GM12872 (cell line): Measurements from ENCODE around the gene APH1B.

Experiments
- TF ChIP-seq, protein P1 (sequence below): IDR thresholded peaks from 3 replicates; pipeline ENCODE4 v1.5.1; 2011; ENCODE audit warnings: low read depth, mild to moderate bottlenecking, low read length, moderate library complexity; ENCODE audit not compliant: insufficient read depth

Gene APH1B

DNA sequence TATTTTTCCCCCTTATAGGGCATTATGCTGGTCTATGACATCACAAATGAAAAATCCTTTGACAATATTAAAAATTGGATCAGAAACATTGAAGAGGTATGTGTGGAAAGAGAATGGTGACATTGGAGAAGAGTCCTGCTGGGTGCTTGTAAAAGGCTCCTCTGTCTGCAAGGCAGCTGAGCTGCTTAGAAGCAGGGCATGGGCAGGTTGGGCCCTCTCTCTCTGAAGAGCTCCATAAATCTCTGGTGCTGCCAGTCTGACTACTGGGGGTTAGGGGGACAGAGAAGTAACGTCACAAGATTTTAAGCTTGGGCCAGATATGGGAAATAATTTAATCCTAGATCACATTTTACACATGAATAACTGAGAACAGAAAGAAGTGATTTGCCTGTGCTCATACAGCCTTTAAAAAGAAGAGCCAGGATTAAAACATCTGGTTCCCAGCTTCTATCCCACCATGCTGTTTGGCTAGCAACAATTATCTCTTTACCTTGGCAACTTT is 21.9 kb upstream of the APH1B start:
- TF ChIP-seq, protein P1, sequence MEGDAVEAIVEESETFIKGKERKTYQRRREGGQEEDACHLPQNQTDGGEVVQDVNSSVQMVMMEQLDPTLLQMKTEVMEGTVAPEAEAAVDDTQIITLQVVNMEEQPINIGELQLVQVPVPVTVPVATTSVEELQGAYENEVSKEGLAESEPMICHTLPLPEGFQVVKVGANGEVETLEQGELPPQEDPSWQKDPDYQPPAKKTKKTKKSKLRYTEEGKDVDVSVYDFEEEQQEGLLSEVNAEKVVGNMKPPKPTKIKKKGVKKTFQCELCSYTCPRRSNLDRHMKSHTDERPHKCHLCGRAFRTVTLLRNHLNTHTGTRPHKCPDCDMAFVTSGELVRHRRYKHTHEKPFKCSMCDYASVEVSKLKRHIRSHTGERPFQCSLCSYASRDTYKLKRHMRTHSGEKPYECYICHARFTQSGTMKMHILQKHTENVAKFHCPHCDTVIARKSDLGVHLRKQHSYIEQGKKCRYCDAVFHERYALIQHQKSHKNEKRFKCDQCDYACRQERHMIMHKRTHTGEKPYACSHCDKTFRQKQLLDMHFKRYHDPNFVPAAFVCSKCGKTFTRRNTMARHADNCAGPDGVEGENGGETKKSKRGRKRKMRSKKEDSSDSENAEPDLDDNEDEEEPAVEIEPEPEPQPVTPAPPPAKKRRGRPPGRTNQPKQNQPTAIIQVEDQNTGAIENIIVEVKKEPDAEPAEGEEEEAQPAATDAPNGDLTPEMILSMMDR: no peak

DNA sequence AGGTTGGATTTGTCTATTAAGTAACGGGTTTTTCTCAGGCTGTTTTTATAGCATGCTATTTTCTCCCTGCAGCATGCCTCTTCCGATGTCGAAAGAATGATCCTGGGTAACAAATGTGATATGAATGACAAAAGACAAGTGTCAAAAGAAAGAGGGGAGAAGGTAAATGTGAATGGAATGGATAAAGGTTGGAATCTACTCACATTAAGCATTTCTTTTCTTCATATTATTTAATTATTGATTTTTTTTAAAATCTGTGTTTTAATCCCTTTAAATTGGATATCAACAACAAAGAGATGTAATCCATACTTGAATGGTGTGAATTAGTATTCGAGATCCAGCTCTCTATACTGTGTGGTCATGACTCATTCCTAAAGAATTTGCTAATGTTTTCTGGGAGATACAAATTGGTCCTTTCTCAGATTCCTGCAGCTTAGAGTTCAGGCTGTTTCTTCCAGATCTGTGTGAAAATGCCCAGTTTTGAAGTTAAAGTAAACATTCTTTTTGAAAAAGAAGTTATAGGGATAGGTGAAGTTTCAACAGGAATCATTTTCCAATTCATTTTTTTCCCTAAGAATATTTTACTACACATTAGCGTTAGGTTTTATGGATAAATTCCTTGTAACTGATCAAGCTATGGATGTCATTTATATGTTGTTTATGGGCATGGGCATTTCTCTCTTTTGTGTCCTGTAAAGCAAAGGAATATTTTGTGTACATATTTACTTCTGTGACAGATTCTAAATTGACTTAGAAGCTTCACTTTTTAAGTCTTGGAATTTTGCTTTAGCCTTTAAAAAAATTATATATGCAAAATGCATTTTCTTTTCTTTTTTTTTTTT is 20.8 kb upstream of the APH1B start:
- TF ChIP-seq, protein P1: no peak

DNA sequence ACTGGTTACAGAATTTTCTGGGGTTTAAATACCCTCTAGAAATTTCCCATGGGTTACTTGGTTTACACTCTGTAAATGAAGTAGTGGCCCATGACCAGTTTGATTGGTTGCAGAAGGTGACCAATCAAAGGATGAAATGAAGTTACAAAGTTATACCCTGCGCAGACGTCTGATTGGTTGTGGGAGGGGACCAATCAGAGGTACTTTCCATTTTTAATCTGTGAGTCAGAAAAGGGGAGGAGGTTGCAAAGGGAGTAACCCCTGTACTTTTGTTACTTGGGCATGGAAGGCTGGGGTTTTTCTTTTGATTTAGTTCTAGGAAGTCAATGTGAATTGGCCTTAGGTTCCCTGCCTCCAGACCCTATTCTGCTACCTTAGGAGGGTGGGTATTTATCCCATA is 18.7 kb upstream of the APH1B start:
- TF ChIP-seq, protein P1: no peak

DNA sequence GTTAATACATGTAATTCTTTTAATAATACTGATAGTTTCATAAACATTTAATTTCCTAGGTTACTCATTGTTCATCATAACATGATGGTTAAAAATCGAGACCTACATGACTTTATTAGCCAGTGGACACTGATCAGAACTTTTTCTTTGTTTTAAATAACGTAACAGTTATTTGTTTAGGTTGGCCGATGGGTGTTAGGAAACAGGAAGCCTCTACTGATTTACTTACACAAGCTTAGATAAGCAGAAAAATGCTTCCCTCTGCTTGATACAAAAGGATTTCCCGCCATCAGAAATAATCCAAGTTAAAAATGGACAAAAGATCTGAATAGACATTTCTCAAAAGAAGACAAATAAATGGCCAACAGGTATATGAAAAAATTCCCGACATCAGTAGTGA is 16.6 kb upstream of the APH1B start:
- TF ChIP-seq, protein P1: no peak

DNA sequence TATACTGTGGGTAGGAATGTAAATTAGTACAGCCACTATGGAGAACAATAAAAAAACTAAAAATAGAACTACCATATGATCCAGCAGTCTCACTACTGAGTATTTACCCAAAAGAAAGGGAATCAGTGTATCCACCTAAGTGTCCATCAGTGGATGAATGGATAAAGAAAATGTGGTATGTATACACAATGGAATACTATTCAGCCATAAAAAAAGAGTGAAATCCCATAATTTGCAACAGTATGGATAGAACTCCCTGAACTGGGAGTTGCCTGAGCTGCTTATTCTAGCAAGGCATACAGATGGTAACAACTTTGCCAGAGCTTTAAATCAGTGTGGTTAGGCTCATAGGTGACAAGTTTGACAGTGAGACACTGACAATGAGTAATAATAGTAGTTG is 16.1 kb upstream of the APH1B start:
- TF ChIP-seq, protein P1: no peak

DNA sequence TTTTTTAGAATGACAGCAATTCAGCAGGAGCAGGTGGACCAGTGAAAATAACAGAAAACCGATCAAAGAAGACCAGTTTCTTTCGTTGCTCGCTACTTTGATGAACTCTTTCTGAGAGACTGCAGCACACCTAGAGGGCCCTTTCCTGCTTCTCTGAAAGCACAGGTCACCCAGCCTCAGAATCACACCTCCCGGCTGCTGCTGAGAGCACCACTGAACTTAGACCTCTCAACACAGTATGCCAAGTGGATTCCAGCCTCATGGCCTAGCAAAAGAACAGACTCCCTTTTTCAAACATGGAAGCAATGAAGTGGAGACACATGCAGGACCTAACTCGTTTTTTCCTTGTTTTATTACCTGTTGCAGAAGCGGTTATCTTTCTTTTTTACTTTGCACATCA is 13.9 kb upstream of the APH1B start:
- TF ChIP-seq, protein P1: no peak

DNA sequence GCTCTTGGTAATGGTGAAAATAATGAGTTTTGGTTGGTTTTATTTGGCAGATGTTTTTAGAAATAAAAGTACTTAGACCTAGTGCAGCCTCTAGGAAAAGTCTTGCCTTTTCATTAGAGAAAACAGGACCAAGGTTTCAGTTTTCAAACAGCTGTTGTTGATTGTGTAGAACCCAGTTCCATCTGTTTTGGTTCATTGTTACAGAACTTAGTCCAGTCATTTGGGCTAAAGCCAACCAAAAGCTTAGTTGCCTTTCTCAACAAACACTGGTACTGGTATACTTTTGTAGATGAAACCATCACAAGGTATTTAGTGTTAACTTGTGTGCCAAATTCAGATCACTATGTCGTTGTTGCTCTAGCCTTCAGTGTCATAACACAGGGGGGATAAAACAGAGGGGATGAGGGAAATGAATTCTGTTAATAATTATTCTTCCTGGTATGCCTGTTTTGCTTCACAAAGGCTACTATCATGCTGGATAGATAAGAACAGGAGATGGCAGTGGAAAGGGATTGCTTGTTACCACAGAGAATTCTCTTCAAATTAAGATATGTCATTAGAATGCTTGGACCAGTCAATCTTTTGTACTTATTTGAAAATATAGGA is 12.6 kb upstream of the APH1B start:
- TF ChIP-seq, protein P1: no peak
